ENCODE measurements around the gene ARHGEF25.

GRCh38 chr12:57628280-57629191 is 17.3 kb downstream of the ARHGEF25 start:
- TF ChIP-seq CTCF (conservative IDR thresholded peaks at IDR 0.05; ENCODE audit: low read depth, low read length) (no peak), POLR2A (IDR thresholded peaks at IDR 0.05; ENCODE audit: low read depth, low read length) (no peak), RCOR1 (IDR thresholded peaks at IDR 0.05; ENCODE audit: insufficient replicate concordance, low read length) (no peak)

All from IMR-90 (cell line).